GM12891 (cell line): Measurements from ENCODE around the gene BRINP2.

Experiments
- PAX5 ChIP-seq: IDR thresholded peaks from 2 replicates; pipeline ENCODE4 v1.6.1; 2011; ENCODE audit warnings: low read length, moderate library complexity, mild to moderate bottlenecking; ENCODE audit not compliant: insufficient read depth, severe bottlenecking
- POLR2A ChIP-seq: IDR thresholded peaks from 2 replicates; pipeline ENCODE4 v1.6.1; 2011; ENCODE audit warnings: low read depth, low read length, control low read depth
- POLR2AphosphoS5 ChIP-seq: IDR thresholded peaks from 2 replicates; pipeline ENCODE4 v1.6.1; 2011; ENCODE audit warnings: low read depth, low read length, control low read depth
- POU2F2 ChIP-seq: IDR thresholded peaks from 2 replicates; pipeline ENCODE4 v1.6.1; 2011; ENCODE audit warnings: low read depth, mild to moderate bottlenecking, control low read depth, low read length, moderate library complexity
- TAF1 ChIP-seq: IDR thresholded peaks from 2 replicates; pipeline ENCODE4 v1.6.1; 2011; ENCODE audit warnings: low read depth, low read length, control low read depth

DNA sequence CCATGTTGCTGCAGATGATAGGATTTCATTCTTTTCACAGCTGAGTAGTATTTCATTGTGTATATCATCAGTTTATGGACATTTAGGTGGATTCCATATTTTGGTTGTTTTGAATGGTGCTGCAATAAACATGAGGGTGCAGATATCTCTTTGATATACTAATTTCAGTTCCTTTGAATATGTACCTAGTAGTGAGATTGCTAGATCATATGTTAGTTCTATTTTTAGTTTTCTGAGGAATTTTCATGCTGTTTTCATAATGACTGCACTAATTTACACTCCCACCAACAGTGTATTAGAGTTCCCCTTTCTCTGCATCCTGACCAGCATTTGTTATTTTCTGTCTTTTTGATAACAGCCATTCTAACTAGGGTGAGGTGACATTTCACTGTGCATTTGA, 82.1 kb downstream of the BRINP2 start:
- TF ChIP-seq POLR2AphosphoS5 (no peak), POLR2A (no peak), TAF1 (no peak), POU2F2 (no peak), PAX5 (no peak)
